HFFc6 (cell line): ENCODE measurements around the gene TTC8. TPM values are rescaled to one million over a fixed set of nuclear protein-coding genes. Genes with fewer than 3 reads are reported as not detected.

ENCODE experiments used
- DNase-seq: peaks from one replicate; pipeline ENCODE4 v3.0.0-alpha.2; 2018
- H3K27ac Mint-ChIP-seq: 2 replicates; pipeline ENCODE4 v1.8.0; 2020; ENCODE audit warnings: mild to moderate bottlenecking, mixed read lengths
- H3K27me3 Mint-ChIP-seq: 2 replicates; pipeline ENCODE4 v1.8.0; 2021; ENCODE audit warnings: mild to moderate bottlenecking, moderate library complexity, mixed read lengths; ENCODE audit not compliant: insufficient read depth
- H3K36me3 Mint-ChIP-seq: 2 replicates; pipeline ENCODE4 v1.8.0; 2021; ENCODE audit warnings: low read depth, mixed read lengths
- H3K4me1 Mint-ChIP-seq: 2 replicates; pipeline ENCODE4 v1.8.0; 2020; ENCODE audit warnings: low read depth, mixed read lengths
- H3K4me3 Mint-ChIP-seq: 2 replicates; pipeline ENCODE4 v1.8.0; 2020; ENCODE audit warnings: mild to moderate bottlenecking, moderate library complexity, mixed read lengths
- H3K9me3 Mint-ChIP-seq: 2 replicates; pipeline ENCODE4 v1.8.0; 2020; ENCODE audit warnings: mild to moderate bottlenecking, mixed read lengths
- total RNA-seq, 6 experiments: library from RNA; stranded (reverse); fragmentation: NEBNext Ultra II Directional; extraction: Animal tissue kit (Norgen Biotek cat#: 25700); gene quantifications; 2 replicates in 1 of 6; 3 replicates in 5 of 6; pipeline ENCODE4 v1.2.3, GENCODE V29; 2021
- TF ChIP-seq, protein P1 (sequence below): fragments of 200-600 bp; sonication (generic); IDR thresholded peaks from 2 replicates; pipeline ENCODE4 v1.5.0; 2021; ENCODE audit warnings: antibody characterized with exemption, mild to moderate bottlenecking

The TTC8 gene
- total RNA-seq, 6 experiments from 2014 or later = 51.3 to 70.0 (median 58.5) TPM

DNA sequence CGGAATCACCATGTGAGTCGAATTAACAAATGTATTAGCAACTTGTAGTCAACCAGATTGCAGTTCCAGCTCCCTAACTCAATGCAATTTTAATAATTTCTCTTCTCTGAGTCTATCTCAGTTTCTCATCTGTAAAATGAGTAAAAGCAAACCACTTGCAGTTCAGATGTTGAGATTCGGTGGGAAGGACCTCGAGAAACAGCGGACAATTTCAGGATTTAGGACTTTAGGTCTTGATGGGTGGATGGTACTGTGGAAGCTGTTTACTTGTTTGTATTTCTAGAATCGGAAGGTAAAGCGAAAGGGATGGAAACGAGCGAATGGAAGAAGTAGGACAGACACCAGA, 510 bp upstream of the TTC8 start:
- H3K27ac Mint-ChIP-seq = peak overlapping the region; percentile 100
- H3K36me3 Mint-ChIP-seq = peaks cover 19% of the 10 kb centered on the region
- no peak for DNase-seq
- H3K9me3 Mint-ChIP-seq = 0 out of 2 replicates have a peak, but pooled peaks cover 5% of the 10 kb centered on the region
- peaks cover 48% of the 10 kb centered on the region for H3K4me1 Mint-ChIP-seq
- TF ChIP-seq, protein P1, sequence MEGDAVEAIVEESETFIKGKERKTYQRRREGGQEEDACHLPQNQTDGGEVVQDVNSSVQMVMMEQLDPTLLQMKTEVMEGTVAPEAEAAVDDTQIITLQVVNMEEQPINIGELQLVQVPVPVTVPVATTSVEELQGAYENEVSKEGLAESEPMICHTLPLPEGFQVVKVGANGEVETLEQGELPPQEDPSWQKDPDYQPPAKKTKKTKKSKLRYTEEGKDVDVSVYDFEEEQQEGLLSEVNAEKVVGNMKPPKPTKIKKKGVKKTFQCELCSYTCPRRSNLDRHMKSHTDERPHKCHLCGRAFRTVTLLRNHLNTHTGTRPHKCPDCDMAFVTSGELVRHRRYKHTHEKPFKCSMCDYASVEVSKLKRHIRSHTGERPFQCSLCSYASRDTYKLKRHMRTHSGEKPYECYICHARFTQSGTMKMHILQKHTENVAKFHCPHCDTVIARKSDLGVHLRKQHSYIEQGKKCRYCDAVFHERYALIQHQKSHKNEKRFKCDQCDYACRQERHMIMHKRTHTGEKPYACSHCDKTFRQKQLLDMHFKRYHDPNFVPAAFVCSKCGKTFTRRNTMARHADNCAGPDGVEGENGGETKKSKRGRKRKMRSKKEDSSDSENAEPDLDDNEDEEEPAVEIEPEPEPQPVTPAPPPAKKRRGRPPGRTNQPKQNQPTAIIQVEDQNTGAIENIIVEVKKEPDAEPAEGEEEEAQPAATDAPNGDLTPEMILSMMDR = no peak
- peak overlapping the region; percentile 95 for H3K4me3 Mint-ChIP-seq
- no peaks in the 10 kb centered on the region for H3K27me3 Mint-ChIP-seq

DNA sequence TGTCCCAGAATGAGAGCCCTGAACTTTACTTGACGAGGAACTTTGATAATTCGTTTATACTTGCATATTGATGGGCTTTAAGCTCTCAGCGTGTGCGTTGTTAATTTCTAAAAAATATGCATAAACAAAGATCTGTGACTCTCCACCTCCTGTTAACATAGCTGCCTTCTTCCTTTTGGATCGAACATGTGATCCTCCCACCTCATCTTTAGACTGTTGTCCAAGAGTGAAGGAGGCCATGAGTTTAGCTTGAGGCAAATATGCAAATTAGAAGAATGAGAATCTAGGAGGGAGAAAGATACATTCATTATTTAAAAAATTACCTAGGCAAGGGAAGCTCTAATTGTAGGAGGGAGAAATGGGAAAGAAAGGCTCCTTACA, 617 bp downstream of the TTC8 start:
- no peak for DNase-seq
- TF ChIP-seq, protein P1 = no peak
- H3K36me3 Mint-ChIP-seq = peaks cover 22% of the 10 kb centered on the region

DNA sequence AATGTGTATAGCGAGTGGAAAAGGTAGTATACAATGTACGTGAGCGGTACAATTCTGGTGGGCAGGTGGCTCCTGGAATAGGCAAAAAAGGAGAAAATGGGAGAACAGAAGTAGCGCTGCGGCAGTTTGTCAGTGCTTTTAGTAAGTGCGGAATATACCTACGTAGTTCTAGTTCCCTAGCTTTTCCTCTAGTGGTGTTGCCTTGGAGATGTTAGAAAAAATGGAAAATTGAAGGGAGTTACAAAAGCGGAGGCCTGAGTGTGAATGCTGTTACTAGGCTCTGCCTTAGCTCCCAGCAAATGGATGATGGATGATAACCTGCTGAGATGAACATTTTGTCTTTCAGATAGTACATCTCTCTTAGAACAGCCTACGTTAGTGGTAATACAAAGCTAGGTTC, 1.1 kb downstream of the TTC8 start:
- no peak for DNase-seq
- H3K27ac Mint-ChIP-seq = peak overlapping the region; percentile 100
- TF ChIP-seq, protein P1 = no peak
- peak overlapping the region; percentile 95 for H3K4me3 Mint-ChIP-seq
- H3K4me1 Mint-ChIP-seq = peaks cover 63% of the 10 kb centered on the region
- H3K9me3 Mint-ChIP-seq = 0 out of 2 replicates have a peak, but pooled peaks cover 5% of the 10 kb centered on the region
- no peaks in the 10 kb centered on the region for H3K27me3 Mint-ChIP-seq
- peaks cover 26% of the 10 kb centered on the region for H3K36me3 Mint-ChIP-seq

More for the DNA sequence above, 617 bp downstream of the TTC8 start:
- Mint-ChIP-seq H3K4me3 (peak overlapping the region; percentile 95), H3K27ac (peak overlapping the region; percentile 100), H3K4me1 (peaks cover 59% of the 10 kb centered on the region), H3K27me3 (no peaks in the 10 kb centered on the region), H3K9me3 (0 out of 2 replicates have a peak, but pooled peaks cover 5% of the 10 kb centered on the region)

DNA sequence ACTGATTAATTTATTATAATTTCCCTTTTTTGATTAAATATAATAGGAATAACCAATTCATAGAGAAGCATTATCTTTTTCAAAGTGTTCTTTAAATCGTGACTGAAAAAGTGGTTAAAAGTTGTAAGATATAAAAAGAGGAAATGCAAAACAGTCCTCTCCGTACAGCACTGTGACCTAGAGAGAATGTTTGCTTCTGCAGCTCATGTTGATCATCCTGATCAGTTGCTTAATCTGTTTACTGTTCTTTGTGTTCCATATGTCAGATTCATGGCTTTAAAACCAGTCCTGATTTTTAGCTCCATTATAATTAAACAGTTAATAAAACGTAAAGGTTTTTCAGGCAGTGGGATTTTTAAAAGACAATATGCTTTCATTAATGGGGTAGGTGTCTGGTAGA, 4.7 kb downstream of the TTC8 start:
- H3K36me3 Mint-ChIP-seq = peaks cover 40% of the 10 kb centered on the region
- no peak overlapping the region for H3K4me3 Mint-ChIP-seq
- H3K4me1 Mint-ChIP-seq = peaks cover 84% of the 10 kb centered on the region
- DNase-seq = no peak
- no peaks in the 10 kb centered on the region for H3K27me3 Mint-ChIP-seq
- TF ChIP-seq, protein P1 = no peak
- H3K9me3 Mint-ChIP-seq = peaks cover 11% of the 10 kb centered on the region; the same call in 1 of the 2 replicates
- peak overlapping the region; percentile 85 for H3K27ac Mint-ChIP-seq

DNA sequence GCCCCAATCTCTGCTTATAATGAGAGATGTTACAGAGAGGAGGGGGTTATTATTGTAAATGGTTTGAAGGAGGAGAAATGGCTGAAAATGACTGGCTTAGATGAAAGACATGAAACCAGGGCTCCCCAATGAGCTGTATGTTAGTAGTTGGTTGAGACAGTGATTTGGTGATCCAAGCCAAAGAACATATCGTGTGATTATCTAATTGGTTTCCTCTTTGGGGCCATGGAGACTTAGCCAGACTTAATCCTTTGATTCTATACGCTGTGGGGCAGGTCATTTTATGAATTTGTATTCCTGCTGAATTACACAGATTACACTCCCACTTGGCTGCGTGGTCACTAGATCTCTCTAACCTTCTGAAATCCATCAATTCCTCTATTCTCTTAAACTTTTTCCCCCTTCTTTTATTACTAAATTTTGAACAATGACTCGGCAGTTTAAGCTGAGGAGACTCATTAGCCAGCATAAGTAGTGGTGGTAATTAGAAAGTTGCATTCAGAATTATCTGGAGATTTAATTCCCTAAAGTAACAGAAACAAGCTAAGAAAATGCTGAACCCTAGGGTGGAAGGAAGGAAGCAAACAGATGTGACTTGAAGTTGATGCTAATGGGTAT, 5.3 kb downstream of the TTC8 start:
- peaks cover 11% of the 10 kb centered on the region; the same call in 1 of the 2 replicates for H3K9me3 Mint-ChIP-seq
- peak overlapping the region; percentile 2; the same call in 1 of the 2 replicates for H3K4me3 Mint-ChIP-seq
- DNase-seq = no peak
- no peaks in the 10 kb centered on the region for H3K27me3 Mint-ChIP-seq
- peaks cover 90% of the 10 kb centered on the region for H3K4me1 Mint-ChIP-seq
- TF ChIP-seq, protein P1 = no peak
- H3K27ac Mint-ChIP-seq = peak overlapping the region; percentile 85
- peaks cover 40% of the 10 kb centered on the region for H3K36me3 Mint-ChIP-seq
